Keratinocyte (primary cell): ENCODE results near the gene BANP.
"Not testable (repeated sequence)": the region's sequence is repeated elsewhere in the genome, so short reads cannot be mapped to it uniquely, and the experiment has no call there.

Experiments
- EZH2 ChIP-seq: IDR thresholded peaks from one replicate; pipeline ENCODE4 v1.6.1; 2012; ENCODE audit warnings: inconsistent platforms, mild to moderate bottlenecking, low read length, moderate library complexity
- TF ChIP-seq, protein P1 (sequence below), 3 experiments: IDR thresholded peaks in 1 of 3; conservative IDR thresholded peaks in 1 of 3; optimal IDR thresholded peaks in 1 of 3; 2 replicates in 2 of 3; 3 replicates in 1 of 3; pipeline versions ENCODE3 to v1.5.1; 2011; ENCODE audit warnings: low read length in 3 of 3, mild to moderate bottlenecking in 3 of 3, moderate library complexity in 2 of 3, control low read depth in 1 of 3, inconsistent platforms in 1 of 3; ENCODE audit not compliant: insufficient read depth in 2 of 3; ENCODE audit errors: extremely low read depth in 1 of 3

DNA sequence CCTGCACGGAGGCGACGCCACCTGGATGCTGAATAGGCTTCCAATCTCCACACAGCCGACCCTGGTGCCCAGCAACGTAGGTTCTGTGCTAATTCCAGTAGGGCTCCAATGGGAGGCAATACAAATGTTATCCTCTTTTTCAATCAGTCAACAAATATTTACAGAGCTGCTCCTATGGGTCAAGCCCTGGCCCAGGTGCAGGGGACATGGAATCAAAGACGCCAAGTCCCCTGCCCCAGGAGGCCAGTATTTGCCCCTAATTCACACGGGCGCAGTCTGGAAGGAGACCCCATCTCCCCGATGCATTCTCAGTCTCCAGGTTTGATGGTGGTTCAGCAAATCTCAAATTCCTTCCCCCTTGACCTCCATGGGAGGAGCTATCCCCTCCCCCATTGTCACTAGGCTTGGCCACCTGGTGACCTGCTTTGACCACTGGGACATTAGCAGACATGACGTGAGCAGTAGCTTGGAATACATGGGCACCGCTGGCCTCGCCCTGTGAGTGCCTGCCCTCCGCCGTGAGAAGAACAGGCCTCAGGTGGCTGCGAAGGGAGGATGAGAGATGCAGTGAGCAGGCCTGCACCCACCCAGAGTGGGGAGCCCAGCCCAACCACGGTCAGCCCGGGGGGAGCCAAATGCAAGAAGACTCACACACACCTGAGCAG, 18.6 kb upstream of the BANP start:
- TF ChIP-seq, protein P1, sequence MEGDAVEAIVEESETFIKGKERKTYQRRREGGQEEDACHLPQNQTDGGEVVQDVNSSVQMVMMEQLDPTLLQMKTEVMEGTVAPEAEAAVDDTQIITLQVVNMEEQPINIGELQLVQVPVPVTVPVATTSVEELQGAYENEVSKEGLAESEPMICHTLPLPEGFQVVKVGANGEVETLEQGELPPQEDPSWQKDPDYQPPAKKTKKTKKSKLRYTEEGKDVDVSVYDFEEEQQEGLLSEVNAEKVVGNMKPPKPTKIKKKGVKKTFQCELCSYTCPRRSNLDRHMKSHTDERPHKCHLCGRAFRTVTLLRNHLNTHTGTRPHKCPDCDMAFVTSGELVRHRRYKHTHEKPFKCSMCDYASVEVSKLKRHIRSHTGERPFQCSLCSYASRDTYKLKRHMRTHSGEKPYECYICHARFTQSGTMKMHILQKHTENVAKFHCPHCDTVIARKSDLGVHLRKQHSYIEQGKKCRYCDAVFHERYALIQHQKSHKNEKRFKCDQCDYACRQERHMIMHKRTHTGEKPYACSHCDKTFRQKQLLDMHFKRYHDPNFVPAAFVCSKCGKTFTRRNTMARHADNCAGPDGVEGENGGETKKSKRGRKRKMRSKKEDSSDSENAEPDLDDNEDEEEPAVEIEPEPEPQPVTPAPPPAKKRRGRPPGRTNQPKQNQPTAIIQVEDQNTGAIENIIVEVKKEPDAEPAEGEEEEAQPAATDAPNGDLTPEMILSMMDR (optimal IDR thresholded peaks at IDR 0.05 in 1 of 3, IDR thresholded peaks at IDR 0.05 in 1 of 3, conservative IDR thresholded peaks at IDR 0.05 in 1 of 3; ENCODE audit: extremely low read depth in 1 of 3, insufficient read depth in 2 of 3, low read length in 3 of 3), result not testable (repeated sequence)
- TF ChIP-seq EZH2, result not testable (repeated sequence)
